Upper lobe of left lung (tissue), 6 donors: Measurements from ENCODE around the gene ARPC2. TPM values are rescaled to one million over a fixed set of nuclear protein-coding genes. Genes with fewer than 3 reads are reported as not detected.
A peak's percentile ranks its signal among the peaks of the same experiment; 100 is the strongest.

ENCODE experiments used
- ATAC-seq, 2 donors: fragments of 200-7000 bp; cut with Tn5 transposase; one replicate each; pipeline ENCODE4 v1.9.1; 2022; ENCODE audit warnings: mild to moderate bottlenecking in 2 of 2, moderate library complexity in 2 of 2; ENCODE audit not compliant: low FRiP score in 2 of 2
- DNase-seq, 2 donors: peaks; one replicate each; pipeline ENCODE4 v3.0.0-alpha.2; 2019 to 2020
- H3K27ac ChIP-seq, 4 donors: fragments of 200-600 bp; sonication (generic); one replicate each; pipeline ENCODE4 v1.5.1; 2016 to 2019
- H3K27me3 ChIP-seq, 4 donors: fragments of 200-600 bp; sonication (generic); one replicate each; pipeline ENCODE4 v1.5.1; 2017 to 2019
- H3K36me3 ChIP-seq, 4 donors: fragments of 200-600 bp; sonication (generic); one replicate each; pipeline ENCODE4 v1.5.1; 2016 to 2019
- H3K4me1 ChIP-seq, 4 donors: fragments of 200-600 bp; sonication (generic); one replicate each; pipeline ENCODE4 v1.5.1; 2018 to 2019
- H3K4me3 ChIP-seq, 4 donors: fragments of 200-600 bp; sonication (generic); one replicate each; pipeline ENCODE4 v1.5.1; 2017 to 2019; ENCODE audit warnings: mild to moderate bottlenecking in 2 of 4, moderate library complexity in 1 of 4
- H3K9me3 ChIP-seq, 4 donors: fragments of 200-600 bp; sonication (generic); one replicate each; pipeline ENCODE4 v1.5.1; 2018 to 2019
- EP300 ChIP-seq, 4 donors: sonication (generic); formaldehyde crosslinking; IDR thresholded peaks; one replicate each; pipeline ENCODE4 v1.5.1; 2017; ENCODE audit warnings: antibody characterized with exemption in 4 of 4, control low read depth in 2 of 4
- POLR2A ChIP-seq, 4 donors: fragments of 450-650 bp; IDR thresholded peaks; one replicate each; pipeline ENCODE4 v1.5.1; 2016 to 2017; ENCODE audit warnings: antibody characterized with exemption in 4 of 4, mild to moderate bottlenecking in 2 of 4
- POLR2AphosphoS5 ChIP-seq, 2 donors: sonication (generic); formaldehyde crosslinking; IDR thresholded peaks; one replicate each; pipeline ENCODE4 v1.5.1; 2017; ENCODE audit warnings: antibody characterized with exemption in 2 of 2
- WGBS, 2 donors: methylation state at CpG; one replicate each; pipeline ENCODE4 v1.1.5; 2017 to 2018; 5-methylcytosine and 5-hydroxymethylcytosine counted together
- total RNA-seq, 6 donors: library from RNA; depleted of rRNA in 4 of 6; stranded (reverse); fragments of >200 nt in 4 of 6; gene quantifications; one replicate each; pipeline versions ENCODE4 v1.1.0 to v1.2.1, GENCODE V29; 2016 to 2021
- TF ChIP-seq, protein P1 (sequence below), 6 experiments: fragments of 450-650 bp in 4 of 6; fragments of 200-600 bp in 2 of 6; sonication (generic) in 2 of 6; IDR thresholded peaks; one replicate each; pipeline ENCODE4 v1.5.1; 2016 to 2019; ENCODE audit warnings: antibody characterized with exemption in 6 of 6
- donor health status: DM: no; HTN: no; CAD: no; lungs with moderate emphysema.
- donor health status: DM: no; HTN: yes; CAD: no; lungs with severe emphysema.

ARPC2 gene
- total RNA-seq, 6 donors from 2014 or later: 233 to 440 (median 357) TPM

DNA sequence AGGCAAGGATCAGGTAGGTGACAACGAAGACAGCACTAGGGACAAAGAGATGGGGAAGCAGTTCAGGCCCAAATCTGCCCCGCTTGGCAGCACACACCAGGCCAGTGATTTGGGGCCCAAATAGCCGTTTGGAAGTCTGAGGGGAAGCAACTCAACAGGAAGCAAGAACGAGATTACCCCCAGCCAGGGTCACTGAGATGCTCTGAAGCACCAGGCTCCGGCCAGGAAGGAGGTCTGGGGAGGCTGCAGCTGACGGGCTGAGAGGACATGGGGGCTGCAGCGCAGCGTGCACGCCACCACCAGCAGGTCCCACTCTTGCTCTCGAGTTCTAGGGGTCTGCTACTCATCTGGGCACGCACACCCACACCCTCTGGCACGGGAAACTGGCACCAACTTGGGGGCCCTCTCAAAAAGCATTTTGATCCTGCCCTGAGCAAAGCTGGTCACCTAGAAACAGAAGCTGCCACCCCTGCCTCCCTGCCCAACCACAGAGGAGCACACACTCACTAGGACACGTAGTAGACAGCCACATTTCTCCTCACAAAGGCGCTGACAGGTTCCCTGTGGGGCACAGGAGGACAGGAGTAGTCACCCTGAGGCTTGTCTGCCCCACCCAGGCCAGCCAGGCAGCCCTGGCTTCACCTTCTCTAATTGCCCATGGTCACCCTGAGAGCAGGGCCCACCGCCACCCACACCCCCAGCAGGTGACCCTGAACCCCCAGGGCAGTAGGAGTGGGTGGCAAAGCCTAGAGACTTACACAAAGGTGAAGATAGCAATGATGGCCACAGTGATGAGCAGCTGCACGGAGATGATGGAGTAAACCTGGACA lies 61.8 kb downstream of the ARPC2 start:
- 90 to 91% methylated on average over 11 to 15 of the region's 16 CpGs for WGBS, 2 donors
- Histone ChIP-seq H3K9me3 (no peaks in the 10 kb centered on the region), H3K4me1 (peaks cover 25 to 44% (median 31%) of the 10 kb centered on the region in 4 donors), H3K36me3 (peaks cover 56 to 100% (median 89%) of the 10 kb centered on the region in 4 donors), H3K4me3 (no peak overlapping the region), H3K27ac (peak overlapping the region in 2 of 4 donors; percentile 18 to 42), H3K27me3 (no peaks in the 10 kb centered on the region)
- TF ChIP-seq POLR2AphosphoS5 (IDR thresholded peaks at IDR 0.05) (no peak), EP300 (IDR thresholded peaks at IDR 0.05) (no peak), POLR2A (IDR thresholded peaks at IDR 0.05) (no peak)
- TF ChIP-seq, protein P1, sequence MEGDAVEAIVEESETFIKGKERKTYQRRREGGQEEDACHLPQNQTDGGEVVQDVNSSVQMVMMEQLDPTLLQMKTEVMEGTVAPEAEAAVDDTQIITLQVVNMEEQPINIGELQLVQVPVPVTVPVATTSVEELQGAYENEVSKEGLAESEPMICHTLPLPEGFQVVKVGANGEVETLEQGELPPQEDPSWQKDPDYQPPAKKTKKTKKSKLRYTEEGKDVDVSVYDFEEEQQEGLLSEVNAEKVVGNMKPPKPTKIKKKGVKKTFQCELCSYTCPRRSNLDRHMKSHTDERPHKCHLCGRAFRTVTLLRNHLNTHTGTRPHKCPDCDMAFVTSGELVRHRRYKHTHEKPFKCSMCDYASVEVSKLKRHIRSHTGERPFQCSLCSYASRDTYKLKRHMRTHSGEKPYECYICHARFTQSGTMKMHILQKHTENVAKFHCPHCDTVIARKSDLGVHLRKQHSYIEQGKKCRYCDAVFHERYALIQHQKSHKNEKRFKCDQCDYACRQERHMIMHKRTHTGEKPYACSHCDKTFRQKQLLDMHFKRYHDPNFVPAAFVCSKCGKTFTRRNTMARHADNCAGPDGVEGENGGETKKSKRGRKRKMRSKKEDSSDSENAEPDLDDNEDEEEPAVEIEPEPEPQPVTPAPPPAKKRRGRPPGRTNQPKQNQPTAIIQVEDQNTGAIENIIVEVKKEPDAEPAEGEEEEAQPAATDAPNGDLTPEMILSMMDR (IDR thresholded peaks at IDR 0.05): no peak
- ATAC-seq (no peak), DNase-seq (no peak)

DNA sequence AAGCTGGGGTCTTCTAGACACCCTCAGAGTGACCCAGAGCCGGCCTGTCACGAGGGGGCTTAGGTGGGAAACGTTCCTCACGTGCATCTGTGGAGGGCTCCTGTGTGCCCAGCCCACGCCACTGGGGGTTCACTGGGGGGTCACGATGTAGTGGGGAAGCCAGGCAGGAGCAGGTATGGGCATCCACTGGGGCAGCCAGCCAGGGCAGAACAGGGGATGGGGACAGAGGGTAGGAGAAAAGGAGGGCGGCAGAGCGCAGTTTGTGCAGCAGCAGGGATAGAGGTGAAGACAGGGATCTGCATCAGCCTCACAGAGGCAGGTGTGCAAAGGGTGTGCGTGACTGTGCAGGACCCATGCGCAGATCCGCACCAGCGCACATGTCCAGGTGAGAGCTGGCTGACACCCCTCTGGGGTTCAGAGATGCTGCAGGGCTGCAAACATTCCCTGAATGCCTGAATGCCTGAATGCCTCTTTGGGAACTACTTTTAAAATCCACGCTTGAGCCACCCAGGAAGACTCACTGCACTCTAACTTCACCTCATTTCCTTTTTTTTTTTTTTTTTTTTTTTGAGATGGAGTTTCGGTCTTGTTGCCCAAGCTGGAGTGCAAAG lies 63.4 kb downstream of the ARPC2 start:
- DNase-seq (no peak), ATAC-seq (no peak)
- peak overlapping the region in 2 of 4 donors; percentile 18 to 21 for H3K27ac ChIP-seq
- peaks cover 43 to 89% (median 73%) of the 10 kb centered on the region in 4 donors for H3K36me3 ChIP-seq
- H3K4me1 ChIP-seq: peaks cover 41 to 49% (median 44%) of the 10 kb centered on the region in 4 donors
- WGBS, 2 donors: 94 to 95% methylated on average over 14 of the region's 14 CpGs
- H3K9me3 ChIP-seq: no peaks in the 10 kb centered on the region
- TF ChIP-seq, protein P1 (IDR thresholded peaks at IDR 0.05): no peak
- TF ChIP-seq EP300 (IDR thresholded peaks at IDR 0.05): no peak
- no peak for TF ChIP-seq POLR2A (IDR thresholded peaks at IDR 0.05)
- no peak for TF ChIP-seq POLR2AphosphoS5 (IDR thresholded peaks at IDR 0.05)
- H3K4me3 ChIP-seq: no peak overlapping the region
- H3K27me3 ChIP-seq: no peaks in the 10 kb centered on the region

DNA sequence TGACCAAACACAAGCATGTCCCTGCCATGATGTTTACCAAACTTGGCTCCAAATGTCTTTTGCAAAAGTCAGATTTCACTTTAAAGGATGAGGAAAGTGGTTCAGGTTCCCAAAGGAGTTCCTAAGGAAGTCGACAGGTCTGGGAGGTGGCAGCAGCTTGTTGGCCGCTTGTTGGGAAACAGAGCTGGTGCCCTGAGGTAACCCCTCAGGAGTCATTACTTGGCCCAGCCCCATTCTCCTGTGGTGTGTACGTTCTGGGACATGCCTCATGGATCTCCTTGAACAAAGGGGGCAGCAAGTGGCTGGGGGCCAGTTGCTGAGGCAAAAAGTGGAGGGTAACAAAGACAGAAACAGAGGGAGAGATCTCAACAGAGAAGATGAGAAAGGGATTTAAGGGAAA lies 64.5 kb downstream of the ARPC2 start:
- H3K27me3 ChIP-seq: no peaks in the 10 kb centered on the region
- TF ChIP-seq POLR2A (IDR thresholded peaks at IDR 0.05) (no peak), EP300 (IDR thresholded peaks at IDR 0.05) (no peak), POLR2AphosphoS5 (IDR thresholded peaks at IDR 0.05) (no peak)
- TF ChIP-seq, protein P1 (IDR thresholded peaks at IDR 0.05): no peak
- H3K4me3 ChIP-seq: no peak overlapping the region
- 35 to 47% methylated on average over 3 of the region's 3 CpGs for WGBS, 2 donors
- H3K36me3 ChIP-seq: peaks cover 34 to 79% (median 62%) of the 10 kb centered on the region in 4 donors
- H3K27ac ChIP-seq: peak overlapping the region; percentile 79 to 99 (median 90)
- no peaks in the 10 kb centered on the region for H3K9me3 ChIP-seq
- DNase-seq (peak in 1 of 2 donors; percentile 78), ATAC-seq (no peak)
- peaks cover 51 to 59% (median 53%) of the 10 kb centered on the region in 4 donors for H3K4me1 ChIP-seq

DNA sequence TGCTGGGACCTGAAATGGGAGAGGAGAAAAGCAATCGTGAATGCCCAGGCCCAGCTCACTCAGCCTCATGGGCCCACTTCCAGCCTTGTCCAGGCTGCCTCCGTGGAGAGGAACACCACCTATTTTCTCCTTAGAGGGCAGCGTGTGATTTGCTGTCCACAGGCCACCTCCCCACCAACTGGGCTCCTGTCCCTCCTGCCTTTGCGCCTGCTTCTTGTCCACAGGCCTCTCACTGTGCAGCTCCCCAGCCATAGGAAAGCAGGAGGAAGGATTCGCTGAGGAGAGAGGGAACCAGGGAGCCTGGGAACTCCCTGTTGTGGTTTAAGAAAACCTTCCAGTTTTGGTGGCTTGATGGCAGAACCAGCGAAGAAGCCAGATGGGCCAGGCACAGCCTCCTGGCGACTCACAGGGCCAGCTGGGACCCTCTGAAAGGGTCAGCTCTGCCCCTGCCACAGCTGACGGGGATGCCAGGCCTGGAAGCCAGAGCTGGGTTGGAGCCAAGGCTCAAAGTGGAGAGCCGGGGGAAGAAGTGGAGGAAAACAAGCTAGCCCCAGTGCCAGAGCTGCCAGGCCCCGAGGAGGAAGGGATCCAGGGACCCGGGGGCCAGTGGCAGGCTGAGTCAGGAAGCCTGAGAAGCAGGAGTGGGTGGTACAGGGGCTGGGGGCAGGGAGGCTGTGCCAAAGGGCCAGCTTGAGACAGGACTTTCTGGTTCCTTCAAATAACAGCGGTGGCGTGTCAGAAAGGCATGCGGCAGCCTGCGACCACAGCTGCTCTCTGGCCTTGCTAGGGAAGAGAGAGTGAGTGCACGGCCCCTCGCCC lies 65.4 kb downstream of the ARPC2 start:
- WGBS, 2 donors: 47 to 52% methylated on average over 10 to 17 of the region's 17 CpGs
- Histone ChIP-seq H3K9me3 (no peaks in the 10 kb centered on the region), H3K27me3 (no peaks in the 10 kb centered on the region), H3K4me3 (no peak overlapping the region), H3K27ac (peak overlapping the region; percentile 79 to 99 (median 90)), H3K36me3 (peaks cover 25 to 70% (median 52%) of the 10 kb centered on the region in 4 donors), H3K4me1 (peaks cover 52 to 64% (median 62%) of the 10 kb centered on the region in 4 donors)
- no peak for TF ChIP-seq POLR2A (IDR thresholded peaks at IDR 0.05)
- TF ChIP-seq POLR2AphosphoS5 (IDR thresholded peaks at IDR 0.05): peak; percentile 22 to 59
- TF ChIP-seq, protein P1 (IDR thresholded peaks at IDR 0.05): no peak
- TF ChIP-seq EP300 (IDR thresholded peaks at IDR 0.05): peak in 1 of 4 donors; percentile 34
- DNase-seq (peak in 1 of 2 donors; percentile 86), ATAC-seq (peak in 1 of 2 donors; percentile 51)
